HEK293 (cell line): ENCODE results near the gene EPHB1.

Experiments used
- CTCF ChIA-PET: fragments of 350-600 bp; formaldehyde crosslinking; extraction: SDS; loops from one replicate; lab custom pipeline; 2021; ENCODE audit warnings: antibody characterized with exemption; lab: Yijun Ruan, JAX
- POLR2A ChIA-PET: fragments of 300-600 bp; formaldehyde crosslinking; extraction: SDS; loops from one replicate; lab custom pipeline; 2020; ENCODE audit warnings: antibody characterized with exemption, inconsistent platforms; lab: Yijun Ruan, JAX
- H3K27ac ChIP-seq: fragments of 200-500 bp; sonication (Bioruptor generic); 2 replicates; pipeline ENCODE4 v1.5.1; 2014; ENCODE audit warnings: low read depth, low read length, control low read depth, inconsistent platforms; ENCODE audit errors: extremely low read depth
- H3K36me3 ChIP-seq, 2 experiments: fragments of 200-500 bp in 1 of 2; sonication (Bioruptor generic) in 1 of 2; 1 replicate in 1 of 2; 2 replicates in 1 of 2; pipeline ENCODE4 v1.5.1; 2014 to 2017; ENCODE audit warnings: inconsistent platforms in 2 of 2, low read length in 2 of 2; ENCODE audit not compliant: control insufficient read depth in 2 of 2, insufficient read depth in 1 of 2
- H3K4me1 ChIP-seq: fragments of 200-500 bp; sonication (Bioruptor generic); 2 replicates; pipeline ENCODE4 v1.5.1; 2014; ENCODE audit warnings: mild to moderate bottlenecking, low read length, inconsistent platforms; ENCODE audit not compliant: control insufficient read depth, insufficient read depth
- H3K4me3 ChIP-seq: 2 replicates; pipeline ENCODE4 v1.5.1; 2011; ENCODE audit warnings: low read depth, mild to moderate bottlenecking, control low read depth, low read length, moderate library complexity
- H3K9me3 ChIP-seq: fragments of 200-500 bp; sonication (Bioruptor generic); 2 replicates; pipeline ENCODE4 v1.5.1; 2014; ENCODE audit warnings: low read depth, low read length, inconsistent platforms; ENCODE audit not compliant: control insufficient read depth, insufficient read depth
- EGR2 ChIP-seq: fragments of 450-650 bp; formaldehyde crosslinking; IDR thresholded peaks from 2 replicates; pipeline ENCODE4 v1.5.1; 2016; ENCODE audit warnings: low read depth, missing biosample characterization, missing genetic modification characterization
- FEZF1 ChIP-seq: fragments of 450-650 bp; formaldehyde crosslinking; IDR thresholded peaks from 2 replicates; pipeline ENCODE4 v1.5.1; 2016; ENCODE audit warnings: missing biosample characterization, missing genetic modification characterization
- OVOL3 ChIP-seq: fragments of 450-650 bp; formaldehyde crosslinking; IDR thresholded peaks from 2 replicates; pipeline ENCODE4 v1.5.1; 2016; ENCODE audit warnings: missing biosample characterization, missing genetic modification characterization
- SCRT1 ChIP-seq: fragments of 450-650 bp; formaldehyde crosslinking; IDR thresholded peaks from 2 replicates; pipeline ENCODE4 v1.5.1; 2016; ENCODE audit warnings: missing biosample characterization, missing genetic modification characterization, borderline replicate concordance
- SP3 ChIP-seq: fragments of 450-650 bp; formaldehyde crosslinking; IDR thresholded peaks from 2 replicates; pipeline ENCODE4 v1.5.1; 2016; ENCODE audit warnings: missing biosample characterization, missing genetic modification characterization
- SP7 ChIP-seq: fragments of 450-650 bp; formaldehyde crosslinking; IDR thresholded peaks from 2 replicates; pipeline ENCODE4 v1.5.1; 2016; ENCODE audit warnings: missing biosample characterization, missing genetic modification characterization
- ZFP37 ChIP-seq: fragments of 450-650 bp; formaldehyde crosslinking; IDR thresholded peaks from 2 replicates; pipeline ENCODE4 v1.5.1; 2016; ENCODE audit warnings: missing biosample characterization, missing genetic modification characterization
- ZFP41 ChIP-seq: fragments of 450-650 bp; formaldehyde crosslinking; IDR thresholded peaks from 2 replicates; pipeline ENCODE4 v1.5.1; 2016; ENCODE audit warnings: missing biosample characterization, missing genetic modification characterization, borderline replicate concordance
- ZNF132 ChIP-seq: fragments of 450-650 bp; formaldehyde crosslinking; IDR thresholded peaks from 2 replicates; pipeline ENCODE4 v1.5.1; 2017; ENCODE audit warnings: missing biosample characterization, missing genetic modification characterization, borderline replicate concordance
- ZNF133 ChIP-seq: fragments of 450-650 bp; formaldehyde crosslinking; IDR thresholded peaks from 2 replicates; pipeline ENCODE4 v1.5.1; 2016; ENCODE audit warnings: missing biosample characterization, missing genetic modification characterization
- ZNF140 ChIP-seq: fragments of 450-650 bp; formaldehyde crosslinking; IDR thresholded peaks from 2 replicates; pipeline ENCODE4 v1.5.1; 2016; ENCODE audit warnings: missing biosample characterization, missing genetic modification characterization
- ZNF16 ChIP-seq: fragments of 450-650 bp; formaldehyde crosslinking; IDR thresholded peaks from 2 replicates; pipeline ENCODE4 v1.5.1; 2016; ENCODE audit warnings: low read depth, missing biosample characterization, missing genetic modification characterization
- ZNF175 ChIP-seq: fragments of 450-650 bp; formaldehyde crosslinking; IDR thresholded peaks from 2 replicates; pipeline ENCODE4 v1.5.1; 2016; ENCODE audit warnings: missing biosample characterization, missing genetic modification characterization
- ZNF211 ChIP-seq: fragments of 450-650 bp; formaldehyde crosslinking; IDR thresholded peaks from 2 replicates; pipeline ENCODE4 v1.5.1; 2016; ENCODE audit warnings: low read depth, missing biosample characterization, missing genetic modification characterization
- ZNF274 ChIP-seq, 2 experiments: fragments of 200-500 bp in 1 of 2; fragments of 450-650 bp in 1 of 2; sonication (Bioruptor generic) in 1 of 2; formaldehyde crosslinking in 1 of 2; IDR thresholded peaks; 2 replicates each; pipeline versions ENCODE4 v1.5.1 to v1.6.1; 2014 to 2016; ENCODE audit warnings: borderline replicate concordance in 1 of 2, inconsistent platforms in 1 of 2, low read length in 1 of 2, missing biosample characterization in 1 of 2, missing genetic modification characterization in 1 of 2
- ZNF391 ChIP-seq: fragments of 450-650 bp; formaldehyde crosslinking; IDR thresholded peaks from 2 replicates; pipeline ENCODE4 v1.5.1; 2016; ENCODE audit warnings: low read depth, missing biosample characterization, missing genetic modification characterization, borderline replicate concordance
- ZNF529 ChIP-seq: fragments of 450-650 bp; formaldehyde crosslinking; IDR thresholded peaks from 2 replicates; pipeline ENCODE4 v1.5.1; 2017; ENCODE audit warnings: missing genetic modification characterization, missing biosample characterization; ENCODE audit not compliant: insufficient replicate concordance
- ZNF623 ChIP-seq: fragments of 450-650 bp; formaldehyde crosslinking; IDR thresholded peaks from 2 replicates; pipeline ENCODE4 v1.5.1; 2016; ENCODE audit warnings: missing biosample characterization, missing genetic modification characterization
- ZNF701 ChIP-seq: fragments of 450-650 bp; formaldehyde crosslinking; IDR thresholded peaks from 2 replicates; pipeline ENCODE4 v1.5.1; 2016; ENCODE audit warnings: missing biosample characterization, missing genetic modification characterization
- ZNF776 ChIP-seq: fragments of 450-650 bp; formaldehyde crosslinking; IDR thresholded peaks from 2 replicates; pipeline ENCODE4 v1.5.0; 2017; ENCODE audit warnings: missing biosample characterization, missing genetic modification characterization, borderline replicate concordance
- ZNF792 ChIP-seq: fragments of 450-650 bp; formaldehyde crosslinking; IDR thresholded peaks from 2 replicates; pipeline ENCODE4 v1.5.1; 2016; ENCODE audit warnings: missing biosample characterization, missing genetic modification characterization
- ZSCAN30 ChIP-seq: fragments of 450-650 bp; IDR thresholded peaks from 2 replicates; pipeline ENCODE4 v1.5.1; 2018; ENCODE audit warnings: missing biosample characterization, mild to moderate bottlenecking, missing genetic modification characterization, moderate library complexity
- TF ChIP-seq, protein P1 (sequence below): fragments of 450-650 bp; formaldehyde crosslinking; IDR thresholded peaks from 2 replicates; pipeline ENCODE4 v1.5.1; 2016; ENCODE audit warnings: missing biosample characterization, missing genetic modification characterization
- TF ChIP-seq, protein P2 (sequence below): fragments of 450-650 bp; formaldehyde crosslinking; IDR thresholded peaks from 2 replicates; pipeline ENCODE4 v1.5.1; 2016; ENCODE audit warnings: missing biosample characterization, missing genetic modification characterization
- TF ChIP-seq, protein P3 (sequence below): fragments of 450-650 bp; formaldehyde crosslinking; IDR thresholded peaks from 2 replicates; pipeline ENCODE4 v1.5.1; 2016; ENCODE audit warnings: missing biosample characterization, missing genetic modification characterization

The EPHB1 gene

DNA sequence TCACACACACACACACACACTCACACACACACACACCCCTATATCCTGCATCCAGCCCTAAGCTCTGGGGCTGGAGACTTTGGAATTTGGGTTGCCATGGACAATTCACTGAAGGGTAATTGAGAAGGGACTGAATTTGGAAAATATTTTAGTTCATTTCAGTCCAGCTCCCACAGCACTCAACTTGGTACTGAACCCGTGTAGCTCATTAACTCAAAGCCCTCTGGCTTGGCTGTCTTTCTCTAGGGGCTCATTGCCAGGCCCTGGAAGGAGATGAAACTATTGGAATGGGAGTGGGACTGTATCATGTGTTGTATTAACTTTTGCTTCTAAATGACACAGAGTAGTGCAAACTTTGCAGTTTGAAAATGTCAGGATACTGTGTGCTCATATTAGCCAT, 157.3 kb downstream of the EPHB1 start:
- Histone ChIP-seq H3K27ac (no peak overlapping the region), H3K9me3 (no peaks in the 10 kb centered on the region), H3K36me3 (no peaks in the 10 kb centered on the region), H3K4me3 (no peak overlapping the region), H3K4me1 (no peaks in the 10 kb centered on the region)
- TF ChIP-seq ZFP37 (tag by site-specific recombination) (no peak), ZNF16 (tag by site-specific recombination) (no peak), ZNF701 (tag by site-specific recombination) (no peak), ZNF211 (no peak), ZNF529 (tag by site-specific recombination) (no peak), SP3 (tag by site-specific recombination) (no peak), ZNF133 (tag by site-specific recombination) (no peak), OVOL3 (tag by site-specific recombination) (no peak), ZNF132 (tag by site-specific recombination) (no peak), ZNF175 (tag by site-specific recombination) (no peak), ZNF391 (no peak)
- TF ChIP-seq, protein P1, sequence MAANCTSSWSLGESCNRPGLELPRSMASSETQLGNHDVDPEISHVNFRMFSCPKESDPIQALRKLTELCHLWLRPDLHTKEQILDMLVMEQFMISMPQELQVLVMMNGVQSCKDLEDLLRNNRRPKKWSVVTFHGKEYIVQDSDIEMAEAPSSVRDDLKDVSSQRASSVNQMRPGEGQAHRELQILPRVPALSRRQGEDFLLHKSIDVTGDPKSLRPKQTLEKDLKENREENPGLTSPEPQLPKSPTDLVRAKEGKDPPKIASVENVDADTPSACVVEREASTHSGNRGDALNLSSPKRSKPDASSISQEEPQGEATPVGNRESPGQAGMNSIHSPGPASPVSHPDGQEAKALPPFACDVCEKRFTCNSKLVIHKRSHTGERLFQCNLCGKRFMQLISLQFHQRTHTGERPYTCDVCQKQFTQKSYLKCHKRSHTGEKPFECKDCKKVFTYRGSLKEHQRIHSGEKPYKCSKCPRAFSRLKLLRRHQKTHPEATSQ (tag by site-specific recombination): no peak
- POLR2A ChIA-PET: no interaction called here
- CTCF ChIA-PET: interaction anchor here (0.6 kb wide), 2 partner anchors 72 to 516 kb away, joined by 5 to 7 read pairs; no protein-coding TSS in a partner anchor

DNA sequence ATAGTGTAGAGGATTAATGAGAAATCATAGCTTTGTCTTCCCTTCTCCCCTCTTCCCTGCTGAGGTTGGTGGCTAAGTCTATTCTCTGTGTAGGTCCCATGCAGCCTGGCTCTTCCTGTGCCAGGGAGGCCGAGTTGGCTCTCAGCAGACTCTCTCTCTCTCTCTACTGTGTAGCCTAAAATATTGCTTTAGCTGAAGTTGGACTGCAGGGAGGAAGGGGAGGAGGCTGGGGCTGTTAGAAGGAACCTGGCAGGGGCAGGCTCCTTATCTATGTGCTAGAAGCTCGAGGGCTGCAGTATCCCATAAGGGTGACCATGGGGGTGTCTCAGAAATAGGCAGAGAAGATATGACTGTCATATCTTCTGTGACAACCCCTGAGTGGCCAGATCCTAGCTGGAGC, 160.8 kb downstream of the EPHB1 start:
- Histone ChIP-seq H3K4me1 (no peaks in the 10 kb centered on the region), H3K4me3 (no peak overlapping the region), H3K9me3 (no peaks in the 10 kb centered on the region), H3K27ac (no peak overlapping the region), H3K36me3 (no peaks in the 10 kb centered on the region)
- CTCF ChIA-PET: no interaction called here
- TF ChIP-seq, protein P2, sequence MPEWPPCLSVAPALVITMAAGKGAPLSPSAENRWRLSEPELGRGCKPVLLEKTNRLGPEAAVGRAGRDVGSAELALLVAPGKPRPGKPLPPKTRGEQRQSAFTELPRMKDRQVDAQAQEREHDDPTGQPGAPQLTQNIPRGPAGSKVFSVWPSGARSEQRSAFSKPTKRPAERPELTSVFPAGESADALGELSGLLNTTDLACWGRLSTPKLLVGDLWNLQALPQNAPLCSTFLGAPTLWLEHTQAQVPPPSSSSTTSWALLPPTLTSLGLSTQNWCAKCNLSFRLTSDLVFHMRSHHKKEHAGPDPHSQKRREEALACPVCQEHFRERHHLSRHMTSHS: no peak
- no peak for TF ChIP-seq EGR2 (tag by site-specific recombination)
- TF ChIP-seq FEZF1 (tag by site-specific recombination): no peak
- no peak for TF ChIP-seq ZNF529 (tag by site-specific recombination)
- no peak for TF ChIP-seq ZSCAN30
- TF ChIP-seq ZNF274 (IDR thresholded peaks at IDR 0.05; ENCODE audit: low read length): no peak
- TF ChIP-seq ZNF274 (tag by site-specific recombination; IDR thresholded peaks at IDR 0.05; ENCODE audit: borderline replicate concordance): no peak
- no peak for TF ChIP-seq ZNF792 (tag by site-specific recombination)
- TF ChIP-seq, protein P3, sequence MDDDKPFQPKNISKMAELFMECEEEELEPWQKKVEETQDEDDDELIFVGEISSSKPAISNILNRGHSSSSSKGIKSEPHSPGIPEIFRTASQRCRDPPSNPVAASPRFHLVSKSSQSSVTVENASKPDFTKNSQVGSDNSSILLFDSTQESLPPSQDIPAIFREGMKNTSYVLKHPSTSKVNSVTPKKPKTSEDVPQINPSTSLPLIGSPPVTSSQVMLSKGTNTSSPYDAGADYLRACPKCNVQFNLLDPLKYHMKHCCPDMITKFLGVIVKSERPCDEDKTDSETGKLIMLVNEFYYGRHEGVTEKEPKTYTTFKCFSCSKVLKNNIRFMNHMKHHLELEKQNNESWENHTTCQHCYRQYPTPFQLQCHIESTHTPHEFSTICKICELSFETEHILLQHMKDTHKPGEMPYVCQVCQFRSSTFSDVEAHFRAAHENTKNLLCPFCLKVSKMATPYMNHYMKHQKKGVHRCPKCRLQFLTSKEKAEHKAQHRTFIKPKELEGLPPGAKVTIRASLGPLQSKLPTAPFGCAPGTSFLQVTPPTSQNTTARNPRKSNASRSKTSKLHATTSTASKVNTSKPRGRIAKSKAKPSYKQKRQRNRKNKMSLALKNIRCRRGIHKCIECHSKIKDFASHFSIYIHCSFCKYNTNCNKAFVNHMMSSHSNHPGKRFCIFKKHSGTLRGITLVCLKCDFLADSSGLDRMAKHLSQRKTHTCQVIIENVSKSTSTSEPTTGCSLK (tag by site-specific recombination): no peak
- TF ChIP-seq ZNF140 (tag by site-specific recombination): no peak
- no peak for TF ChIP-seq ZNF776 (tag by site-specific recombination)
- no peak for TF ChIP-seq SCRT1 (tag by site-specific recombination)
- no peak for TF ChIP-seq ZNF623 (tag by site-specific recombination)
- TF ChIP-seq SP7 (tag by site-specific recombination): no peak
- no peak for TF ChIP-seq ZFP41 (tag by site-specific recombination)
- POLR2A ChIA-PET: no interaction called here
